ENCODE results near the gene THSD4.
"Not testable (repeated sequence)": the region's sequence is repeated elsewhere in the genome, so short reads cannot be mapped to it uniquely, and the experiment has no call there.

The THSD4 gene

DNA sequence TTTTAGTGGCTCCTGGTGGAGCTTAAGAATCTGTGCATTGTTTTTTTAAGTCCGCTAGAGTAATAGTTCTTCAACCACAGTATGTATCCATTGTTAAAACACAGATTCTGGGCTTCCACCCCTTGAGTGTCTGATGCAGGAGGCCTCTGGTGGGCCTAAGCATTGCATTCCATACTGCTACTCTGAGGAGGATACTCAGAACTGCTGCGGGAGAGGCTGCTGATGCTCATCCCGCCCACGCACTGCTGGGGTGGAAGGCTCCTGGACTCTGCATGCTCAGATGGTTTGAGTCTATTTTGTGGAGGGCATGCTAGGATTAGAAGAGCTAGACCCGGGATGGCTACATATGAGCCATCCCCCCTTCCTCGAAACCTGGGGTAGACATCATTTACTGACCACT lies 74.4 kb downstream of the THSD4 start:
- no peak for DNase-seq (ENCODE audit: low read depth)

DNA sequence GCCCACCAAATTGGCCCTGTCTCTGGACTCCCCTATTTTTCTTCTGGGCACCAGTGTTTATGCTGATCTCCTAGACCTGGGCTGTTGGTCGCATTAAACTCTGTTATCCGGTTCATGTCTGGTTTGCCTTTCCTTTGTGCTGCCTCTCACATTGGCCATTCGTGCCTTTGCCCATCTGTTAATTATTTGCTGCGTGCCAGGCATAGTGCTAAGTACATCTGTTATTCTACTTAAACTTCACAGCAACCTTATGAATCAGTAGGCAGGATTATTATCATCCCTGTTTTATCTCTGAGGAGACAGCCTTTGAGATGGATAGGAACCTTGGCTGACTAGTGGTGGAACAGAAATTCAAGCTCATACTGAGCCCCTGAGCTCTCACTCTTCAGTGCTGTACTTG lies 76.0 kb downstream of the THSD4 start:
- DNase-seq (ENCODE audit: low read depth) = no peak

DNA sequence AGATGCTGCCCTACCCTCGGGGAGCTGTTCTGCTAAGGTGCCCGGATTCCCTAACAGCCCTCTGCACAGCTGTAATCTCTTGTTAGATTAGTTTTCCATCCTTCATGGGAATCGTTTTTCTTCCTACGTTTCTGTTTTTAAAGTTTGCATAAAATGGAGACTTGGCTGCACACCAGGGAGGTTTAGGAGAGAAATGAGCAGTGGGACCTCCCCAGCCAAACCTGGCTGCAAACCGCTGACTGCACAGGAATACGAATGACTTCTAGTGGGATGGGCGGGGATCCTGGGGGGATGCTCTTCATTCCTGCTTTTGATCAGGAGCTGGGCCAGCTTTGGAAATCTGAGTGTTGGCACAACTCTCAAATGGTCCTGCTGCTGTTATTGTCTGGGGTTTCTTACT lies 77.5 kb downstream of the THSD4 start:
- DNase-seq (ENCODE audit: low read depth) = no peak

DNA sequence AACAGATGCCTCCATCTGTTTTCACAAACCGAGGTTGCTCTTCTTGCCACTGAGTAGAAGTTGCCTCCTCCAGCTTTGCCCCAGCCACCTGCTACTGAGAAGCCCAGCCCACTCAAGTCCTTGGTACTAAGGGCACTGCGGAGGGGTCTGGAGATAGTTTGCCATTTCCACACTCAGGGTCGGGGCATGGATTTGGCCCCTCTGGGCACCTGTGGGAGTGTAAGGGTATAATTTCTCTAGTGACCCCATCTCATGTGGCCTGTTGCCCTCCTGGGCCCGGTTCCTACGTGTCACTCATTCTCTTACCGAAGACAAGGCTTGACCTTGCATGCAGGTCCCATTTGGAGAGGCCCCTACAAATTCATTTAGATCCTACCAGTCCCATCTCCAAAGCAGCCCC lies 79.0 kb downstream of the THSD4 start:
- DNase-seq (ENCODE audit: low read depth) = no peak

DNA sequence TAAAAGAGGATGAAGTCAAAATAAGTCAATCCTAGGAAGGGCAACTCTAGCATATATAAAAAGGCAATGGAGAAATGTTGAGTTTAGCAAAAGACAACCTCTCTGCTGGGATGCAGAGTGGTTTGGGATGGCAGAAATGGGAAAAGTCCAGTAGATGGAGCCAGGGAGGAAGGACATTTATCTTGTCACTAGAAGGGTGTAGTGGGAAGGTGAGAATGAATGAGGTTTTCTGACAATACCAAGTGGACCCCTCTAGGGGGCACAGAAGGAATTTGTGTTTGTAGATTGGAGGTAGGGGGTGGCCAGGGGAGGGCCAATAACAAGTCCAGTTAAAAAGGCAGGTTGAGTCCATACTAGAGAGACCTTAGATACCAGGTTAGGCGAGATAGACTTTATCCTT lies 80.0 kb downstream of the THSD4 start:
- no peak for DNase-seq (ENCODE audit: low read depth)

DNA sequence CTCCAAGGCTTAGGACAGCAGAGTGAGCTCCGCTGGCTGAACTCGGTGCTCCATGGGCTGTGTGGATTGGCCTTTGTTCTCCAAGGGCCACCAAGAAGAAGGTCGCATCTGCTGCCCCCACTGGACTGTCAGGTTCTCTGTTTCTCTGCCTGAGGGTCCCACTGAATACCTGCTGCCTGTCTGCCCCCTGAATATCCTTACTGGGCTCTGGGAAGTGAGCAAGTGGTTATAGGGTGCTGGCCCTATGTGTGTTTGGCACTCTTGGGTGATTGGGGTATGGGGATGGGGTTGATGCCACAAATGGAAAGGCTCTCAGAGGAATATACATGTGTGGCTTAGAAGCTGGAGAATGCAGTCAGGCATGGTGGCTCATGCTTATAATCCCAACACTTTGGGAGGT lies 82.3 kb downstream of the THSD4 start:
- no peak for DNase-seq (ENCODE audit: low read depth)

DNA sequence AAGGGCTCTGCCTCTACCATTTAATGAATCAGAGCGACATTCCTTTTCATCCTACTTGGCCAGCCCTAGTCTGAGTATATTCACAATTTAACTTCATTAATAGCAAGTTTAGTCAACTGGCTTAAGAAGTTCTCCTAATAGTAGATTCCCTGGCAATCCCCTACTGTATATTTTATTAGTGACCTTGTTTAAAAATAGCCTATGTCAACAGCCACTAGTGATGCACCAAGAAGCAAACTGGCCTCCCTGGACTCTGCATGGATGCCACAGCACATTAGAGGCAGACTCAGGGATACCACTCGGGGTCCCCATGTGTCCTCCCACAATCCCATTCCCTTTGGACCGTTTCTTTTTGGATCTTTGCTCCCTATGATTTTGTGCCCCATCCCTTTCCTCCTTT lies 83.6 kb downstream of the THSD4 start:
- no peak for DNase-seq (ENCODE audit: low read depth)

DNA sequence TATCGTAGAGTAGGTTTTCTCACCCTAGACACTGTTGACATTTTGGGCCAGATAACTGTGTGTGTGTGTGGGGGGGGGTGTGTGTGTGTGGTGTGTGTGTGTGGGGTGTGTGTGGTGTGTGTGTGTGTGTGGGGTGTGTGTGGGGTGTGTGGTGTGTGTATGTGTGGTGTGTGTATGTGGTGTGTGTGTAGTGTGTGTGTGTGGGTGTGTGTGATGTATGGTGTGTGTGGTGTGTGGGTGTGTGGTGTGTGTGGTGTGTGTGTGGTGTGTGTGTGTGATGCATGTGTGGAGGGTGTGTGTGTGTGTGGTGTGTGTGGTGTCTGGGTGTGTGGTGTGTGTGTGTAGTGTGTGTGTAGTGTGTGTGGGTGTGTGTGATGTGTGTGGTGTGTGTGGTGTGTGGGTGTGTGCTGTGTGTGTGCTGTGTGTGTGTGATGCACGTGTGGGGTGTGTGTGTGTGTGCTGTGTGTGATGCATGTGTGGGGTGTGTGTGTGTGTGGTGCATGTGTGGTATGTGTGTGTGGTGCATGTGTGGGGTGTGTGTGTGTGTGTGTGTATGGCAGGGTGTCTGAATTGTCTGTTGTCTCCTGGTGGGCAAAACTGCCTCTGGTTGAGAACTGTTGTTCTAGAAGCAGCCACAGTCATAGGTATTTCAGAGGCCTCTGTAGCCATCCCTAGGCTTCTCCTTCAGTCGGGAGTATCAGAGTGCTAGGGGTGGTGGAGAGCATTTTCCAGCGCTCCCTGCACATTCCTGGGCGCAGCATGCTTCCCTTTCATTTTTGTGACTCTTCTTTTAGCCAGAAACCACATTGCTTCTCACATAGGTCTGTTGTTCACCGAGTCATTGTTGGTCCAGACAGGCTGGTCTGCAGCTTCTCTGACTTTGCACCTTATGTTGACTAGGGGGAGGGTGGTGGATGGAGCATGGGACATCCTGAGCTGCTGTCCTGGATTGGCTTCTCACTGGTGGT lies 84.4 kb downstream of the THSD4 start:
- DNase-seq (ENCODE audit: low read depth) = no peak

DNA sequence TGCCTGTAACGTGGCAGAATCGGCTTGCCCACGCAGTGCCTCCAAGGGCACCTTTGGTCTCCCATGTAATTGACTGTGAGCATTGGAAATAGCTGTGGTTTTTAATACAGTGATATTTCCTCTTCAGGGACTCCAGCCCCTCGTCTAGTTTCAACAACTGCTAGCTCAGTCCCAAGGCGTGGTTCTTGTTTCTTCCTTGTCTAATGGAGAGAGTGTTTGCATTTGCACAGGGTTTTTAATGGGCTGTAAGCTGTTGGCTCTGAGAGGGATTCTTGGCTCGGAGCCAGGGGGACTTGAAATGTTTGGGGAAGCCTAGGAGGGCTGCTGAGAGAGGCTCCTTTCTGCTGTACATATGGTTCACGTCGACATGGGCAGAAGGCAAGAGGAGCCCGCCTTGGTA lies 86.2 kb downstream of the THSD4 start:
- DNase-seq (ENCODE audit: low read depth) = no peak

DNA sequence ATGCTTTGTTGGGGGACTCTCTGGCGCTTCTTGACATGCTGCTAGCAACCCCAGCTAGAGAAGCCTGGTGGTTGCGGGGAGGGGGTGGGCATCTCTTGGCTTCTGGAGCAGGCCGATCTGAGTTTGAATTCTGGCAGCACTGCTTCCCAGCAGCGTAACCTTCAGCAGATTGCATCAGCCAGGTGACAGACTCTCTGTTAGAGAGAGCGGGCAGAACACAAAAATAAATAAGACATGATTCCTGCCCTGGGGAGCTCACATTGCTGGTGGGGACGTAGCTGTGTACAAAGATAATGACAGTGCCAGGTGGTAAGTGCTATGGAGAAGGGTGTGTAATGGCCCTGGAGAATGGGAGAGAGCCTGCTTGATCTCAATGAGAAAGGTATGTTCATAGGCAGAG lies 87.4 kb downstream of the THSD4 start:
- DNase-seq (ENCODE audit: low read depth) = no peak

DNA sequence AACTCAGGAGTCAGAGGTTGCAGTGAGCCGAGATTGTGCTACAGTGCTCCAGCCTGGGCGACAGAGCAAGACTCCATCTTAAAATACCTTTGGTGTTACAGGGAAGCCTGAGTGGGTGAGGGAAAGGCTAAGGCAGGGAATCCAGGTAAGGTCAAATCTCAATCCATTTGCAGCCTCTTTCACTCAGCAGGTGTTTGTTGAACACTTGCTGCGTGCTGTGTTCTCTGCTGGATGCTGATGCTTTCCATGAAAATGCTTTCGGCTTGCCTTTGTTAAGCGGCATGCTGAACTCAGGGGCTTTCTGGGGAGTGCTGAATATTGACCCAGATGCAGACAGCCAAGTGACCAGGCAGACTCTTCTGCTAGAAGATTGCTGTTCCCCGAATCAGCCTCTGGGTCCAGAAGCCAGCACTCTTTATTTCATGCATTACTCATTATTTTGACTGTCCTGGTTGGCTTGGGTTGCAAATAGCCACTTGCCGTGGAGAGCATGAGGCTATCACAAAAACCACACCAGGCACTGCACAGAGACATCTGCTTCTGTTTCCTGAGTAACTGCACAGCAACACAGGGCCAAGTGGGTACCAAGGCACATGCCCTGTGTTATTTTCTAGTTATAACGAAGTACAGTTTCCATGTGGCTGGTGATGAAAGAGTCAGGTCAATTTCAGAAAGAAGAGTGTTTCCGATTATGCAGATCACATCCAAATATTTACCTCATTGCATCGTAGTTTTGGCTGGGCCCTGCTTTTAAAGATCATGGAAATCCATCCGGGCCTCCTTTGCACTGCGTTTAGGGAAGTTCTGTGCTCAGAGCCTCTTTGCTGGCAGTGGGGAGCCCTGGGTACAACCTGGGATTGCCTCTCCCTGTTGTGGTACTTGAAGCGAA lies 88.6 kb downstream of the THSD4 start:
- no peak for DNase-seq (ENCODE audit: low read depth)

DNA sequence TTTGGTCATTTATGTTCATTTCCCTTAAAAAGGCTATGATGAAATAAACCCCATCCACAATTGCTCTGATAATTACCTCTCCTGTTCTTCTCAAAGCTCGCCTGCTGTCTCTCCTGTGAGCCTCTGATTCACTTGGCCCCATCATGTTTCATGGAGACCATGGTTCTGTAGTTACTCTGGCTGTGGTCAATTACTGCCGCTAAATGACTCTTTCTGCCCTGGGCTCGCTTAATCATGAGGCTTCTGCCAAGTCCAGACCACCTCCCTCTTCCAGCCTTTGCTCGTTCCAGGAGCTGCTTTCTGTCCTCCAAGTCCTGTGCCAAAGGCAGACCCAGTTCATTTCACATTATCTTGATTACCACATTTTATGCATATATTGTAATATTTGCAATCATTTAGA lies 91.9 kb downstream of the THSD4 start:
- DNase-seq (ENCODE audit: low read depth) = no peak

DNA sequence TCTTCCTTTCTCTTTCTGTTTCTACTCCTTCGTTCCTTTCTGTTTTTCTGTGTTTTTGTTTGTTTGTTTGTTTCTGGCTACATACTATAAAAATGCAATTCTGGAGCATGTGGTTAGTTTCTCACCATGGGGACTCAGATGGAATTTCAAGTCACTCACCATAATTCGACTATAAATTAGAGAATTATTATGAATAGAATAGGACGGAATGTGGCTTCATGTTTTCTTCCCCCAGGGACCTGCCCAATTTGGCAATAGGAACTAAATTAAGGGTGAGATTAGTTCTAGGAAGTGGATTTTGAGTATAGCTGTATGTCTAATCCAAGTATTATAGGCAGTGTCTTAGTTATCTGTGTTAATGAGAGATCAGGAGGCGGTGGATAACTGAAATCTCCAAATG lies 96.9 kb downstream of the THSD4 start:
- DNase-seq (ENCODE audit: low read depth) = no peak

DNA sequence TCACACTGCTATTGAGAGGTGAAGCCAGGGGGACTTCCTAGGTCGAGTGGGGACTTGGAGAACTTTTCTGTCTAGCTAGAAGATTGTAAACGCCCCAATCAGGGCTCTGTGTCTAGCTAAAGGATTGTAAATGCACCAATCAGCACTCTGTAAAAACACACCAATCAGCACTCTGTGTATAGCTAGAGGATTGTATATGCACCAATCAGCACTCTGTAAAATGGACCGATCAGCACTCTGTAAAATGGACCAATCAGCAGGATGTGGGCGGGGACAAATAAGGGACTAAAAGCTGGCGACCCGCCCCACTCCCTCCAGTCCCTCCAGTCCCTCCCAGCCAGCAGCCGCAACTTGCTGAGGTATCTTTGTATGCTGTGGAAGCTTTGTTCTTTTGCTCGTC lies 98.7 kb downstream of the THSD4 start:
- DNase-seq (ENCODE audit: low read depth) = not testable (repeated sequence)

DNA sequence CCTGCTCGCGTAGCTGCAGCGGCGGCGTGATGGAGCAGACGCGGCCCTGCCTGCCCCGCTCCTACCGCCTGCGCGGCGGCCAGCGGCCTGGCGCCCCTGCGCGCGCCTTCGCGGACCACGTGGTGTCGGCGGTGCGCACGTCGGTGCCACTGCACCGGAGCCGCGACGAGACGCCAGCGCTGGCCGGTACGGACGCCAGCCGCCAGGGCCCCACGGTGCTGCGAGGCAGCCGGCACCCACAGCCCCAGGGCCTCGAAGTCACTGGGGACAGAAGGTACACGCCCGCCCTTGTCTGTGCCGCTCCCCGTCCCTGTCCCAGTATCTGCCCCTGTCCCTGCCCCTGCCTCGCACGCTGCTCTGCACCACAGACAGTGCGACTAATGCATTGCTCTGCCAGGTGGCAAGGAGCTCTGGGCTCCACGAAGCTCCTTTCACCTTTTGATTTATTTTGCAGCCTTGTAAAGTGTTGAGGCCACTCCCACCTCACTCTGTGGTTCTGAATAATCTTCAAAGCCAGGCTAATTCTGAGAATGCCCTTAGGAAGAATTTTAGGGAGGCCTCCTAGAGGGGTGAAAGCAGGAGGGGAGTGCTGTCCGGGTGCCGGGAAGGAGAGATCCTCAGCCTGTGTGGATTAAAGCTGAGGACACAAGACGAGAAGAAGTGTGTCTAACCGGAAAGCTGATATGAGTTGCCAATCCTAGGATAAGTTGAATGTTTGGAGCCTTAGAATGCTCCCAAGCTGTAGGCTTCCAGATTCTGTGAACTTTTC lies 100.0 kb downstream of the THSD4 start:
- no peak for DNase-seq (ENCODE audit: low read depth)

DNA sequence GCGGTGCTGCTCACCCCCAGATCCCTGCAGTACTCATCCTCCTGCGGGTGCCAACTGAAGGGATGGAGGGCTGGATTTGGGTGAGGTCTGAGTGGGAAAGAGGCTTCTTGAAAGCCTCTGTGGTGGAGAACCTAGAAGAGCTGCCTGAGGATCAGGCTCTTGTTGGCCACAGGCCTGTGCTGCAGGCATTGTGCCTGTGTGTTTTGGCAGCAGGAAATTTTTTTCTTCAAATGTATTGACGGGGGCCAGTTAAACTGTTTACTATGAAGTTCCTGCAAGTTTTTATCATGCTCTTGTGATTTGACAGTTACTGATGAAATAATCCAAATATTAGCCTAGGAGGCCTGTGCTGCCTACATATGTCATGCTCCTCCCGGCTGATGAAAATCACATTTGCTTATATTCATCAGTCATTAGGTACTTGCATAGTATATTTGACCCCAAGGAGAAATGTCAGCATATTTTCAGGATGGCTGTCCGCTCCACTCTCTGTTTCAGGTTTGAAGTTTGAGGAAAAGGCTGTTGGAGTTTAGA lies 103.1 kb downstream of the THSD4 start:
- DNase-seq (ENCODE audit: low read depth) = no peak

DNA sequence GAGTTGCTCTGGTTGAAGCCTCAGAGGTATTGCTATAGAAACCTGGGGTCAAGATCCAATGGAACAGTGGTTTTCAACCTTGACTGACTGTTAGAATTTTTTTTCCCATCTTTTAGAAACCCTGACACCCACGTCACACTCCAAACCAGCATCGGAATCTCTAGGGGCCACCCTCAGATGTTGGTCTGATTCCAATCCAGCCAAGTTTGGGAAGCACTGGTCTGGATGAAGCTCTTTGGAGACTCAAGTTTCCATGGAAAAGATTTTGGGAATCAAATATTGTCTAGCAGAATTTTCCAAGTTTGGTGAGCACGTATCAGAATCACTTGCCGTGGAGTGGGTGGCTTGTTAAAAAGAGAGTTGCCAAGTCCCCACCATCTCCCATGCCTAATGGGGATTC lies 103.8 kb downstream of the THSD4 start:
- no peak for DNase-seq (ENCODE audit: low read depth)

DNA sequence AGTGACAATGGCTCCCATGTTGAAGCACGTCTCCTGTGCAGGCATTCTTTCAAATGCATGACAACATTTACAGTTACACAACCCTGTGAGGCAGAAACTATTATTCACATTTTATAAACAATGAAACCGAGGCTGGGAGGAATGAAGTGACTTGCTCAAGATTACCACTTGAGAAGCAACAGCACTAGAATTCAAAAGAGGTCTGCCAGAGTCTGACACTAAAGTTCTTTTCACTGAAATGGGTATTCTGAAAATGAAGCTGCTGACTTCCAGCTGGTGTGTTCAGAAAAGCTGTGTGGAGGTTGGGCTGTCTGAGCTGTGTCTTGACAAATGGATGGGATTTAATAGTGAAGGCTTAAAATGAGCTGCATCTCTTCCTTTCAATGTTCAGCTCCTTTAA lies 104.4 kb downstream of the THSD4 start:
- DNase-seq (ENCODE audit: low read depth) = no peak

DNA sequence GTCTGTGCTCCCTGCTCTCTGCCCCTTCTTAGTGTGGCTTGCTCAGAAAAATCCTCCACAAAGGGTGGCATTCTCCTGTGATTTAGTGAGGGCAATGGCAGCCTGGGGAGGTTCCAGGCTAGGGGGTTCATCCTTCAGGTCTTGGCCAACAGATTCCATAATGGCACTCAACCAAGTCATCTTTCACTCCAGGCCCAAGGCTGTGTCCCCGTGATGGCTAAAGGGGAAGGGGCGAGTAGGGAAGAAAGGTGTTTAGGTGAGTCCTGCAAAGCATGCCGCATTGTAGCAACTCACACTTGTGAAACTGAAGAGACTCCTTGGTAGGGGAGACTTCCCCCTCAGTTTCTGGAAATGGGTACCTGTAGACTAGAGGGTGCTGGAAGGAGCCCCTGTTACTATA lies 105.6 kb downstream of the THSD4 start:
- no peak for DNase-seq (ENCODE audit: low read depth)

DNA sequence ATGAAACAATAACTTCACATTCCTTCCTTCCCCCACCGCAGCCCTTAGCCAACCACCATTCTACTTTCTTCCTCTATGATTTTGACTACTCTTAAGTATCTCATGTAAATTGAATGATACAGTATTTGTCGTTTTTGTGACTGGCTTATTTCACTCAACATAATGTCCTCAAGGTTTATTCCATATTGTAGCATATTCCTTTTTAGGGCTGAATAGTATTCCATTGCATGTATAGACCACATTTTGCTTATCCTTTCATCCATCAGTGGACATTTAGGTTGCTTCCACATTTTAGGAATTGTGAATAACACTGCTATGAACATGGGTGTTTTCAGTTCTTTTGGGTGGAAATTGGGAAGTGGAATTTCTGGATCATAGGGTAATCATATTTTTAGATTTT lies 106.1 kb downstream of the THSD4 start:
- DNase-seq (ENCODE audit: low read depth) = no peak

DNA sequence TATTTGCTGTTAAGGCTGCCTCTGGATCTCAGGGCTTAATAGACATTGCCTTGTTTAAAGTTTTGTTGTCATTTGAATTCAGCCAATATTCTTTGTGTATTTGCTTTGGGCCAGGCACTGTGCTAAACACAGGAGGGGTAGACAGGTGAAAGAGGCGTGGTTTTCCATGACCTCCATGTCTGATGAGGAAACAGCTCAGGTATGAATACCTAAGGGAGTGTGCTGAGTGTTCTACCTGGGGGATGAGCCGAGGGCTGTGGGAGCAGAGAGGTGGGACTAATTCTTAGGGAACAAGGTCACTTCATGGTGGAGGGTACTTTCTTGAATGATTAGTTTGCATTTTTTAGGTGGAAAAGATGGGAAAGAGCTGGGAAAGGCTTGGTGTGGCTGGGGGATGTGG lies 108.2 kb downstream of the THSD4 start:
- DNase-seq (ENCODE audit: low read depth) = no peak

DNA sequence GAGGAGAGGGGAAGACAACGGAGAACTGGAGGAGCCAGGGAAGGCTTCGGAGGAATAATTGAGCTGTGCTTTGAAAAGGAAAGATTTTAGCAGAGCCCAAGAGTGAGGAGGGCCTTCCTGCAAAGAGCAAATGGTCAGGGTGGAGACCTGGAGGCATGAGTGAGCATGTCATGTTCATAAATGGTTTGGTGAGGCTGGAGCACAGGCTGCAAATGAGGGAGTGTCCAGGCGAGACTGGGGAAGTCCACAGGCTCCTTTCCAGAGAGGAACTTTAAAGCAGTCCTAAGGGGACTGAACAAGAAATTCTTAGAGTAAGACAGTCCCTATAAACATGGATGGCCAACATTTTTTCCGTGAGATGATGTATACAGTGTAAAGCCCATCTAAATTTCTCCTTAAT lies 108.8 kb downstream of the THSD4 start:
- no peak for DNase-seq (ENCODE audit: low read depth)
